Naive B cell (primary cell): ENCODE measurements around the gene NCOR1. TPM values are rescaled to one million over a fixed set of nuclear protein-coding genes. Genes with fewer than 3 reads are reported as not detected.
"Not testable (repeated sequence)": the region's sequence is repeated elsewhere in the genome, so short reads cannot be mapped to it uniquely, and the experiment has no call there.

ENCODE experiments used
- ATAC-seq, 2 donors: fragments of 150-1000 bp; cut with Tn5 transposase; 2 replicates each; pipeline ENCODE4 v1.10.0; 2021; ENCODE audit warnings: low read depth in 2 of 2, mild to moderate bottlenecking in 2 of 2, moderate library complexity in 2 of 2
- DNase-seq: peaks from one replicate; pipeline ENCODE4 v3.0.0; 2022
- H3K27ac Mint-ChIP-seq, 6 donors: one replicate each; pipeline ENCODE4 v1.8.0; 2020 to 2022; ENCODE audit warnings: mild to moderate bottlenecking in 6 of 6, mixed read lengths in 6 of 6, moderate library complexity in 5 of 6, inconsistent platforms in 2 of 6
- H3K27me3 Mint-ChIP-seq, 3 donors: one replicate each; pipeline ENCODE4 v1.8.0; 2021 to 2022; ENCODE audit warnings: mixed read lengths in 3 of 3, mild to moderate bottlenecking in 1 of 3
- H3K36me3 Mint-ChIP-seq, 2 donors: one replicate each; pipeline ENCODE4 v1.8.0; 2020 to 2022; ENCODE audit warnings: mixed read lengths in 2 of 2, inconsistent platforms in 1 of 2, mild to moderate bottlenecking in 1 of 2
- H3K4me1 Mint-ChIP-seq, 3 donors: one replicate each; pipeline ENCODE4 v1.8.0; 2020 to 2022; ENCODE audit warnings: mixed read lengths in 3 of 3, inconsistent platforms in 1 of 3, mild to moderate bottlenecking in 1 of 3, moderate library complexity in 1 of 3
- H3K4me3 Mint-ChIP-seq, 8 donors: one replicate each; pipeline ENCODE4 v1.8.0; 2020 to 2022; ENCODE audit warnings: mild to moderate bottlenecking in 8 of 8, mixed read lengths in 8 of 8, moderate library complexity in 8 of 8, inconsistent platforms in 2 of 8
- H3K9me3 Mint-ChIP-seq, 7 donors: one replicate each; pipeline ENCODE4 v1.8.0; 2020 to 2022; ENCODE audit warnings: mixed read lengths in 7 of 7, mild to moderate bottlenecking in 5 of 7, inconsistent platforms in 2 of 7, moderate library complexity in 1 of 7
- polyA plus RNA-seq, 6 donors: library from polyadenylated mRNA; unstranded; fragments of 300-500 nt; fragmentation: Illumina TruSeq; gene quantifications; one replicate each; pipeline ENCODE4 v1.2.3, GENCODE V29; 2021; ENCODE audit warnings: low read depth in 6 of 6

NCOR1 gene
- polyA plus RNA-seq, 6 donors from 2014 or later = 65.6 to 181 (median 69.0) TPM

DNA sequence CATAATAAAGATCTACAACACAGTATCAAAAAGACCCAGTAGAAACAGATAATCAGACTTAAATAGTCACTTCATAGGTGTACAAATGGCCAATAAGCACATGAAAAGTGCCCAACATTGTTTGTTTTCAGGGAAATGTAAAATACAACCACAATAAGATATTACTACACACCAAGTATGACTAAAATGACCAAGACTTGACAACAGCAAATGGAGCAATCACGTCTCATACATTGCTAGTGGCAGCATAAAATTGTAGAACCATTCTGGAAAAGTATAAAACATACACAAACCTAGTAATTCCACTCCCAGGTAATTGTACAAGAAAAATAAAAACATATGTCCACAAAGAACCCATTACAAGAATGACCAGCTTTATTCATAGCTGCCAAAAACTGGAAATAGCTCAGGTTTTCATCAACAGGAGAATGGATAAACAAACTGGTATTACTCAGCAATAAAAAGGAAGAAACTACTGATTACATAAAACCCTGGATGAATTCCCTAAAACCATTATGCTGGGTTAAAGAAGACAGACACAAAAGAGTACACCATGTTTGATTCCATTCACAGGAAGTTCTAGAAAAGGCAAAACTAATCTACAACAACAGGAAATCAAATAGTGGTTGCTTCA is 130.2 kb downstream of the NCOR1 start:
- peaks cover 28 to 35% of the 10 kb centered on the region in 2 donors for H3K36me3 Mint-ChIP-seq
- peaks cover 0 to 5% (median 3%) of the 10 kb centered on the region in 3 donors for H3K4me1 Mint-ChIP-seq
- H3K27me3 Mint-ChIP-seq = no peaks in the 10 kb centered on the region
- no peak overlapping the region for H3K4me3 Mint-ChIP-seq
- H3K9me3 Mint-ChIP-seq = no peaks in the 10 kb centered on the region
- peak overlapping the region in 5 of 6 donors; percentile 1 to 87 (median 35) for H3K27ac Mint-ChIP-seq
- DNase-seq (no peak), ATAC-seq (no peak)

DNA sequence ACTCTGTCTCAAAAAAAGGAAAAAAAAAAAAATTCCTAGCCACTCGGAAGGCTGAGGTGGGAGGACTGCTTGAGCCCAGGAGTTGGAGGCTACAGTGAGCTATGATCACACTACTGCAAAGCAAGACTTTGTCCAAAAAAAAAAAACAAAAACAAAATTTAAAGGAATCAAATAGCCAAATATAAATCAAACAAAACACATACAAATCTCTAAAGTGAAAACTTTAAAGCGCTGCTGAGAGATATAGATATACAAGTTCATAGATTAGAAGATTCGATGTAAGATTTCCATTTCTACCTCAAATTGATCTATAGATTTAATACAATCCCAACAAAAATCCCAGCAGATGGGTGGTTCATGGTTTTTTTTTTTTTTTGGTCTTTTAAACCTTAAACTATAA is 132.1 kb downstream of the NCOR1 start:
- ATAC-seq (no peak), DNase-seq (no peak)
- peaks cover 0 to 5% (median 3%) of the 10 kb centered on the region in 3 donors for H3K4me1 Mint-ChIP-seq
- H3K27me3 Mint-ChIP-seq = no peaks in the 10 kb centered on the region
- H3K4me3 Mint-ChIP-seq = no peak overlapping the region
- peaks cover 28 to 47% of the 10 kb centered on the region in 2 donors for H3K36me3 Mint-ChIP-seq
- peak overlapping the region in 1 of 6 donors; percentile 36 for H3K27ac Mint-ChIP-seq
- H3K9me3 Mint-ChIP-seq = no peaks in the 10 kb centered on the region

DNA sequence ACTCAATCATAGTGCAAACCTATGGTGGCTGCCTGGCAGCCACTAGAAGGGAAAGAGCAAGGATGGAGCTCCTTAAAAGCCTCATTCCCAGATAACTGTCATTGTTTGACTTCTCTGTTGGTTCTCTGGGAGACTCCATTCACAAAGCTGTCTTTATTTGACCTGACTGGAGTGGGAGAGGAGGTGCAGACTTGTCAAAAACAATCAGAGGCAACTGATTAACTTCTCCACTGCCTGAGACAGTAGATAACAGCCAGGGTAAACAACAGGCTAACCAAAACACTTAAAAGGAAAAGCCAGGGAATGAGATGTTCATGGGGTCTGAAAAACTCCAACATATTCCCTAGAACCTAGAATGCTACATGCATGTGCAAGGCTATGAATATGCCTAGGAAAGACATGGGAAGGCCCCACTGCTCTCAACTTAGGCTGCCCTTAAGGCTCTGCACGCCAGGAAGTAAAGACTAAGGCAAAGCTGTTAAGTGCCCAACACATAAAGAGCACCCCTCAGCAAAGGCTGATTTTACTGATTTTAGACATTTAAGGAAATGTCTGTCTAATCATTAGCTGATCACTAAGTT is 133.7 kb downstream of the NCOR1 start:
- no peaks in the 10 kb centered on the region for H3K9me3 Mint-ChIP-seq
- H3K4me3 Mint-ChIP-seq = no peak overlapping the region
- H3K4me1 Mint-ChIP-seq = peaks cover 0 to 10% (median 3%) of the 10 kb centered on the region in 3 donors
- DNase-seq (no peak), ATAC-seq (no peak)
- no peak overlapping the region for H3K27ac Mint-ChIP-seq
- H3K36me3 Mint-ChIP-seq = peaks cover 31 to 43% of the 10 kb centered on the region in 2 donors
- no peaks in the 10 kb centered on the region for H3K27me3 Mint-ChIP-seq

DNA sequence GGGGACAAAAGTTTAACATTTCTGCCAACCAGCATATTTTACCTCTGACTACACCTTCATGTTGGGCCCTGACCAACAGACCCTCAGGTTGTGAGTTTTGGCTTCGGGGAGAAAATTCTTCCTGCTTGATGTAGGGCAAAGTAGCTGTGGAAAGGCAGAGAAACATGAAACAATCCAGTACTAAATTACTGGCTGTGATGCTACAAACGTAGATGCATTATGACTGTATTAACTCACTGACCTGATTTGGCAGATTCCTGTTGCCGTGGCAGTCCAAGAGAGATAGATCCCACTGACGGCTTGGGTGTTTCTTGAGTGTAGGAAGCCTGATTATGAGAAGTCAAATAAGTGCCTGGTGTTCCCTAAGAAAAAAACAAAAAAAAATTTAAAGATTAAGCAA is 135.0 kb downstream of the NCOR1 start:
- peaks cover 30 to 32% of the 10 kb centered on the region in 2 donors for H3K36me3 Mint-ChIP-seq
- ATAC-seq = no peak
- H3K27ac Mint-ChIP-seq = no peak overlapping the region

DNA sequence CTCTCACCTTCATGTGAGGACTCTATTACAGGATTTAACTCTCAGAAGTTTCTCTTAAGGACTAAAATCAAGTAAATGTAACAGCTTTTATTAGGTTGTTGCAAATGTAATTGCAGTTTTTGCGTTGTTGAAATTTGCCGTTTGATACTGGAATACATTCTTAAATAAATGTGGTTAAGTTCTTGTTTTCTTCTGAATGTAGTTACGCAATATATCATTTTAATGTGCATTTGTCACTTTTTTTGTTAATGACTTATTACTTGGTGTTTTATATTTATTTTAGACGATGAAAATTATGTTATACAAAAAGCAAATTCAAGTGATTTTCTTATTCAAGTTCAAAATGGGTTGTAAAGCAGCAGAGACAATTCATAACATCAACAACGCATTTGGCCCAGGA is 139.4 kb downstream of the NCOR1 start:
- DNase-seq (no peak), ATAC-seq (no peak)
- no peaks in the 10 kb centered on the region for H3K27me3 Mint-ChIP-seq
- peaks cover 0 to 5% (median 0%) of the 10 kb centered on the region in 3 donors for H3K4me1 Mint-ChIP-seq
- H3K27ac Mint-ChIP-seq = peak overlapping the region in 1 of 6 donors; percentile 19
- H3K4me3 Mint-ChIP-seq = no peak overlapping the region
- peaks cover 21 to 23% of the 10 kb centered on the region in 2 donors for H3K36me3 Mint-ChIP-seq
- no peaks in the 10 kb centered on the region for H3K9me3 Mint-ChIP-seq

More for the DNA sequence above, 135.0 kb downstream of the NCOR1 start:
- Mint-ChIP-seq H3K9me3 (no peaks in the 10 kb centered on the region), H3K4me1 (peaks cover 0 to 10% (median 3%) of the 10 kb centered on the region in 3 donors), H3K4me3 (no peak overlapping the region), H3K27me3 (no peaks in the 10 kb centered on the region)
- no peak for DNase-seq

DNA sequence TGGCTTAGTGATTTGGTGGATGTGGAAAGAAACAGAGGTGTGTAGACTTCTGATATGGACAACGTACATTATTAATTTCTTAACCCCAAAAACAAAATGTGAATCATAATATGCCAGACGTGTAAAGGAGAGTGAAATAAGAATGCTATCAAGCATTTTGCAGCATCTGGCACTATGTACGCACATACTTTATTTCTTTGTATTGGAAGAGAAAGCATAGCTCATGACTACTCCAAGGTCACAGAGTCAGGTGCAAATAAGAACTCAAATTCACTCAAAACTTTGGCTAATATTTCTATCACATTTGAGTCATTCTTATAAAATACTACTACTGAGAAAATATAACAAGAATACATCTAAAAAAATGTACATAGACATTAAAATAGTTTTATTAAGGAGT is 140.9 kb downstream of the NCOR1 start:
- DNase-seq (no peak), ATAC-seq (no peak)
- Mint-ChIP-seq H3K36me3 (peaks cover 23 to 28% of the 10 kb centered on the region in 2 donors), H3K27me3 (no peaks in the 10 kb centered on the region), H3K9me3 (no peaks in the 10 kb centered on the region), H3K4me3 (no peak overlapping the region), H3K4me1 (peaks cover 0 to 5% (median 0%) of the 10 kb centered on the region in 3 donors), H3K27ac (peak overlapping the region in 1 of 6 donors; percentile 88)

DNA sequence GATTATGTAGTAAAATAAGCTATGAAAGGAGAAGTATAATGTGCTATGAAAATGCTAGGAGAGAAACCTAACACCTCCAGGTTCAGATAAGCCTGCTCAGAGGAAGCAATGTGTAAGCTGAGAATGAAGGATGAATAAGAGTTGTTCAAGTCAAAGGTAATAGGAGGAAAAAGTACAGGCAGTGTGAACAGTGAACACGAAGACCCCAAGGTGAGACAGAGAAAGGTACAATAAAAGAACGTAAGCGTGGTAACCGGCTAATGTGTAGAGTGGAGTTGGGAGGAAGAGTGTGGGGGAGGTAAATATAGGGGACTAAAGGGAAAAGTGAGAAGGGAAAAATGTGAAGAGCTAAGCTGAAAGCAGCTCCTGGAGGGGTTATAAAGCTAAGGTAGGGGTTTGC is 141.5 kb downstream of the NCOR1 start:
- DNase-seq (no peak), ATAC-seq (no peak)
- H3K36me3 Mint-ChIP-seq = peaks cover 23 to 24% of the 10 kb centered on the region in 2 donors
- H3K4me1 Mint-ChIP-seq = peaks cover 0 to 5% (median 0%) of the 10 kb centered on the region in 3 donors
- no peaks in the 10 kb centered on the region for H3K27me3 Mint-ChIP-seq
- H3K9me3 Mint-ChIP-seq = no peaks in the 10 kb centered on the region
- H3K27ac Mint-ChIP-seq = no peak overlapping the region
- no peak overlapping the region for H3K4me3 Mint-ChIP-seq

DNA sequence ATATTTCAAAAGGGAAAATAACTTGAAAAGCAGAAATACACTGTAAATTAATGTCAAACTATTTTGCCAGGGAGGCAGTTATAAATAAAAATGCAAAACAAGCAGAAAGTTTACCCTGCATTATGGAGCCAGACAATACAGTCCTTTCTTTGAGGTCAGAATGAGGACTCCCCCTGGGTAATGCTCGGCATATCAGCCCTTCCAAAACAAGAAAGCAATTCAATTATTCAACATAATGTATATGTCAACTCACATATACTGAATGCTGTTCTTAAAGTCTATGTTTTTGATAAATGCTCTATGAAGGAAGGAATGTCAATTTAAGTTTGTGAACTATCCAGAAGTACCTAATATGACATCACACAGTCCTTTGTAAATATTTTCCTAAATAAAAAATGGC is 143.3 kb downstream of the NCOR1 start:
- H3K27ac Mint-ChIP-seq = peak overlapping the region in 1 of 6 donors; percentile 63
- H3K27me3 Mint-ChIP-seq = no peaks in the 10 kb centered on the region
- H3K36me3 Mint-ChIP-seq = peaks cover 21 to 24% of the 10 kb centered on the region in 2 donors
- H3K9me3 Mint-ChIP-seq = no peaks in the 10 kb centered on the region
- H3K4me1 Mint-ChIP-seq = peaks cover 0 to 2% (median 0%) of the 10 kb centered on the region in 3 donors
- no peak overlapping the region for H3K4me3 Mint-ChIP-seq
- DNase-seq (no peak), ATAC-seq (no peak)

DNA sequence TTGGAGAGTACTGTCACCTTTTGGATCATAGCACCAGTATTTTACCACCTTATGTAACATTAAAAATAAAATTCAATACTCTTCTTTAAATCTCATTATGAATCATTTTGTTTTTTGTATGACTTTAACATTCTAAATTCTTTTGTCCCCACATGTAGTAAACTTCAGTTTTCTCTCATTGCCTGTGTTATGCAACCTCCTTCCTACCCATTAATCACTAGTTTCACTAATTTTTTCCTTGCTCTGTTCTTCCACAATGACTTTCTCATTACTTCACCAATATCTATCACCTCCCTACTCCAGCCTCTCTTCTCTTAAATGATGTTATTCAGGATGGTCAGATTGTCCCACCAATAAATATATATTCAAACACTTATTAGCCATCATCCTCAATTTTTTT is 147.0 kb downstream of the NCOR1 start:
- Mint-ChIP-seq H3K27me3 (no peaks in the 10 kb centered on the region), H3K9me3 (no peaks in the 10 kb centered on the region), H3K4me3 (no peak overlapping the region), H3K27ac (peak overlapping the region in 1 of 6 donors; percentile 42), H3K36me3 (peaks cover 14 to 26% of the 10 kb centered on the region in 2 donors), H3K4me1 (no peaks in the 10 kb centered on the region)
- DNase-seq (no peak), ATAC-seq (no peak)

DNA sequence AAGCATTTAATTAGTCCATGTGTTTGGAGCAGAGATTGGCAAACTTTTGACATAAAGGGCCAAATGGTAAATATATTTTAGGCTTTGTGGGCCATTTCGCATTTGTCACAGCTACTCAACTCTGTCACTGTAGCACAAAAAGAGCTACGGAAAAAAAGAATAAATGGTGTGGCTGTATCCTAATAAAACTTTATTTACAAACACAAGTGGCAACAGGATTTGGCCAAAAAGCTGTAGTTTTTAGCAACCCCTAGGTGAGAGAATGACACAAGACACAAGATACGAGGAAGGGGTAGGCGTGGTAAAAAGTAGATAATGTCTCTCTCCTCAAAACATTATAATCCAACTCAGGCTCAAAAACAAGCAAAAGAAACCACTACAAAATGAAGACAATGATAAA is 149.2 kb downstream of the NCOR1 start:
- no peak for ATAC-seq
- Mint-ChIP-seq H3K9me3 (no peaks in the 10 kb centered on the region), H3K27ac (peak overlapping the region in 1 of 6 donors; percentile 75), H3K4me3 (peak overlapping the region in 1 of 8 donors; percentile 42), H3K4me1 (no peaks in the 10 kb centered on the region), H3K36me3 (peaks cover 32 to 39% of the 10 kb centered on the region in 2 donors), H3K27me3 (no peaks in the 10 kb centered on the region)
- DNase-seq = no peak

DNA sequence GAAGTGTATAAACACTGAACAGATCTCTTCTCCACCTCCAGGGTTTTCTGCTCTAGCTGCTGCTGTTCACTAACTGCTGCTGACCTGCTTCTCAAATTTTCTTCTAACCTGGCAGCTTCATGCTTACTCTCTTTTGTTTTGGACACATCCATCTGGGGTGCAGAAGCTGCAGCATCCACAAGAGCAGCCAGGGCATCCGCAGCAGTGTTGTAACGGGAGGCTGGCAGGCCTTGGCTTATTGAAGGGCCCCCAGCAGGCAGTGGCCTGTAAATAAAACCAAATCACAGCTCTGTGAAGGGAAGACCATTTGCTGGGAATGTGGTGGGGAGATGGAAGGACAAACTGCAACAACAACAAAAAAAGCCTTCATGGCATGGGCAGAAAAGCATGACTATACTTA is 153.7 kb downstream of the NCOR1 start:
- Mint-ChIP-seq H3K27me3 (no peaks in the 10 kb centered on the region), H3K4me1 (no peaks in the 10 kb centered on the region), H3K27ac (peak overlapping the region in 1 of 6 donors; percentile 7), H3K9me3 (no peaks in the 10 kb centered on the region), H3K36me3 (peaks cover 35 to 39% of the 10 kb centered on the region in 2 donors), H3K4me3 (no peak overlapping the region)
- DNase-seq (no peak), ATAC-seq (no peak)

DNA sequence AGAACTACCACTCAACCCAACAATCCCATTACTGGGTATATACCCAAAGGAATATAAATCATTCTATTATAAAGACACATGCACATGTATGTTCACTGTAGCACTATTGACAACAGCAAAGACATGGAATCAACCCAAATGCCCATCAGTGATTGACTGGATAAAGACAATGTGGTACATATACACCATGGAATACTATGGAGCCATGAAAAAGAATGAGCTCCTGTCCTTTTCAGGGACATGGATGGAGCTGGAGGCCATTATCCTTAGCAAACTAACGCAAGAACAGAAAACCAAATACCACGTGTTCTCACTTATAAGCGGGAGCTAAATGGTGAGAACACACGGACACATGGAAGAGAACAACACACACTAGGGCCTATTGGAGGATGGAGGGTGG is 160.2 kb downstream of the NCOR1 start:
- peaks cover 49 to 53% of the 10 kb centered on the region in 2 donors for H3K36me3 Mint-ChIP-seq
- not testable (repeated sequence) for H3K9me3 Mint-ChIP-seq, H3K27ac Mint-ChIP-seq, H3K4me3 Mint-ChIP-seq, H3K27me3 Mint-ChIP-seq, ATAC-seq, DNase-seq
- H3K4me1 Mint-ChIP-seq = peaks cover 3 to 11% (median 10%) of the 10 kb centered on the region in 3 donors

DNA sequence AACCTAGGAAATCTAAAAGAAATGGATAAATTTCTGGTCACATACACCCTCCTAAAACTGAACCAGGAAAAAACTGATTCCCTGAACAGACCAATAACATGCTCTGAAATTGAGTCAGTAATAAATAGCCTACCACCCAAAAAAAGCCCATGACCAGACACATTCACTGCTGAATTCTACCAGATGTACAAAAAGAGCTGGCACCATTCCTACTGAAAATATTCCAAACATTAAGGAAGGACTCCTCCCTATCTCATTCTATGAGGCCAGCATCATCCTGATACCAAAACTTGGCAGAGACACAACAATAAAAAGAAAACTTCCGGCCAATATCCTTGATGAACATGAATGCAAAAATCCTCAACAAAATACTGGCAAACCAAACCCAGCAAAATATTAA is 162.8 kb downstream of the NCOR1 start:
- H3K27me3 Mint-ChIP-seq = no peaks in the 10 kb centered on the region
- peaks cover 3 to 15% (median 10%) of the 10 kb centered on the region in 3 donors for H3K4me1 Mint-ChIP-seq
- DNase-seq (no peak), ATAC-seq (no peak)
- no peak overlapping the region for H3K4me3 Mint-ChIP-seq
- H3K9me3 Mint-ChIP-seq = no peaks in the 10 kb centered on the region
- H3K36me3 Mint-ChIP-seq = peaks cover 52 to 53% of the 10 kb centered on the region in 2 donors
- peak overlapping the region in 2 of 6 donors; percentile 56 to 72 for H3K27ac Mint-ChIP-seq

DNA sequence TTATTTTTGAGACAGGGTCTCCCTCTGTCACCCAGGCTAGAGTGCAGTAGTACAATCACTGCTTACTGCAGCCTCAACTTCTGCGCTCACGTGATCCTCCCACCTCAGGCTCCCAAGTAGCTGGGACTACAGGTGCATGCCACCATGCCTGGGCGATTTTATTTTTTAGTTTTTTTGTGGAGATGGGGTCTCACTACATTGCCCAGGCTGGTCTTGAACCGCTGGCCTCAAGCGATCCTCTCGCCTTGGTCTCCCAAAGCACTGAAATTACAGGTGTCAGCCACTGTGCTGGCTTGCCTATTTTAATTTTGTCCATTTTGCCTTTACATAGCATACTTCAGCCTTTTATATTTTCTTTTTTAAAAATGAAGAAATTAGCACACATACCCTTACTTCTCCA is 164.5 kb downstream of the NCOR1 start:
- peak overlapping the region in 2 of 6 donors; percentile 17 to 42 for H3K27ac Mint-ChIP-seq
- H3K36me3 Mint-ChIP-seq = peaks cover 53 to 55% of the 10 kb centered on the region in 2 donors
- no peak for ATAC-seq
- H3K9me3 Mint-ChIP-seq = no peaks in the 10 kb centered on the region
- peaks cover 3 to 15% (median 10%) of the 10 kb centered on the region in 3 donors for H3K4me1 Mint-ChIP-seq
- no peak overlapping the region for H3K4me3 Mint-ChIP-seq
- no peak for DNase-seq
- H3K27me3 Mint-ChIP-seq = no peaks in the 10 kb centered on the region
